ENCODE measurements around the gene PLLP.

Gene PLLP

DNA sequence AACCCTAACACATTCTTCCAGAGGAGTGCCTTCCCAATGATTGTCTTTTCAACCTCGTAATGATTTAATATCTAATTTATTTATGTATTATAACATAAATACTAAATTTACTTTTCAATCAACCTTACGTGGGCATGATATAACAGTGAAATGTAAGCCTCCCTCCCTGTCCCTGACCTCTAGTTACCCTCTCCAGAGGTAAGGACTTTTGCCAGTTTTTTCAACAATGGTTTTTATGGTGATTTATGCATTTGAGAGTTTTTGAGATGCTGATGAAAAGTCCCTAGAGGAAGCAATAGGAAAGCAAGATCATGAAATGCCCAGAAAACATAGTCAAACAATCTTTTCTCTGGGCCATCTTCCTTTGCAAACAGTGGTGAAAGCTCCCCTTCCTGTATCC lies 35.2 kb upstream of the PLLP start:
- in situ Hi-C loops (cut with MboI; ENCODE audit: low pct_unique_long_range_greater_than_20kb, low sequenced_read_pairs, unreplicated experiment) = no loop called here
- TF ChIP-seq, protein P1, sequence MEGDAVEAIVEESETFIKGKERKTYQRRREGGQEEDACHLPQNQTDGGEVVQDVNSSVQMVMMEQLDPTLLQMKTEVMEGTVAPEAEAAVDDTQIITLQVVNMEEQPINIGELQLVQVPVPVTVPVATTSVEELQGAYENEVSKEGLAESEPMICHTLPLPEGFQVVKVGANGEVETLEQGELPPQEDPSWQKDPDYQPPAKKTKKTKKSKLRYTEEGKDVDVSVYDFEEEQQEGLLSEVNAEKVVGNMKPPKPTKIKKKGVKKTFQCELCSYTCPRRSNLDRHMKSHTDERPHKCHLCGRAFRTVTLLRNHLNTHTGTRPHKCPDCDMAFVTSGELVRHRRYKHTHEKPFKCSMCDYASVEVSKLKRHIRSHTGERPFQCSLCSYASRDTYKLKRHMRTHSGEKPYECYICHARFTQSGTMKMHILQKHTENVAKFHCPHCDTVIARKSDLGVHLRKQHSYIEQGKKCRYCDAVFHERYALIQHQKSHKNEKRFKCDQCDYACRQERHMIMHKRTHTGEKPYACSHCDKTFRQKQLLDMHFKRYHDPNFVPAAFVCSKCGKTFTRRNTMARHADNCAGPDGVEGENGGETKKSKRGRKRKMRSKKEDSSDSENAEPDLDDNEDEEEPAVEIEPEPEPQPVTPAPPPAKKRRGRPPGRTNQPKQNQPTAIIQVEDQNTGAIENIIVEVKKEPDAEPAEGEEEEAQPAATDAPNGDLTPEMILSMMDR (IDR thresholded peaks at IDR 0.05; ENCODE audit: extremely low read depth, insufficient read depth, missing control alignments) = no peak
- no peak for DNase-seq (ENCODE audit: low spot score)

DNA sequence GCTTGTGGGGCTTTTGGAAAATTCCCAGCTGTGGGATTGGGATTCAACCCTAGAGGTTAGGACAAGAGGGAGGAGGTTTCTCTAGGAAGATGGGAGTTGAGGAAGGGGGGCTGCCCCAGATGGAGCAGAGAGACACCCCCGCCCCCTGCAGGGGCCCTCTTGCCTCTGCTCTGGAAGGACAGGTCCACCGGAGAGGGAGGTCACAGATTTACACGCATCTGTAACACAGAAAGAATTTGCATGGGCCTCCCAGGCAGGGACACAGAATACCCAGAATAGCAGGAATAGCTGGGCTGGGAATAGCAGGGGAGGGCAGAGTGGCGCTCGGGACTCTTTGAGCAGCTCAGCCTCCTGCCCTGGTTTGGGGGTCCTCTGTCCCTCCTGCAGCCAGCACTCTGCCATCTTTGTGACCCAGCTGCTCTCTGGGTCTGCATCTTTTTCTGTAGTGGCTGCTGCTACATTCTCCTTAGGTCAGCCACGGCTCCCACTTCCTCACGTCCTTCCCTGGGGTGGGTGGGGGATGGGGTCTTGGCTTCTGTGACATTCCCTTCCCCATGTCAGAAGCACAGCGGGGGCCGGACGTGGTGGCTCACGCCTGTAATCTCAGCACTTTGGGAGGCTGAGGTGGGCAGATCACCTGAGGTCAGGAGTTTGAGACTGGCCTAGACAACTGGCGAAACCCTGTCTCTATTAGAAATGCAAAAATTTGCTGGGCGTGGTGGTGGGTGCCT lies 33.9 kb upstream of the PLLP start:
- DNase-seq (ENCODE audit: low spot score) = no peak
- TF ChIP-seq, protein P1 (IDR thresholded peaks at IDR 0.05; ENCODE audit: extremely low read depth, insufficient read depth, missing control alignments) = no peak
- in situ Hi-C loops (cut with MboI; ENCODE audit: low pct_unique_long_range_greater_than_20kb, low sequenced_read_pairs, unreplicated experiment) = no loop called here

DNA sequence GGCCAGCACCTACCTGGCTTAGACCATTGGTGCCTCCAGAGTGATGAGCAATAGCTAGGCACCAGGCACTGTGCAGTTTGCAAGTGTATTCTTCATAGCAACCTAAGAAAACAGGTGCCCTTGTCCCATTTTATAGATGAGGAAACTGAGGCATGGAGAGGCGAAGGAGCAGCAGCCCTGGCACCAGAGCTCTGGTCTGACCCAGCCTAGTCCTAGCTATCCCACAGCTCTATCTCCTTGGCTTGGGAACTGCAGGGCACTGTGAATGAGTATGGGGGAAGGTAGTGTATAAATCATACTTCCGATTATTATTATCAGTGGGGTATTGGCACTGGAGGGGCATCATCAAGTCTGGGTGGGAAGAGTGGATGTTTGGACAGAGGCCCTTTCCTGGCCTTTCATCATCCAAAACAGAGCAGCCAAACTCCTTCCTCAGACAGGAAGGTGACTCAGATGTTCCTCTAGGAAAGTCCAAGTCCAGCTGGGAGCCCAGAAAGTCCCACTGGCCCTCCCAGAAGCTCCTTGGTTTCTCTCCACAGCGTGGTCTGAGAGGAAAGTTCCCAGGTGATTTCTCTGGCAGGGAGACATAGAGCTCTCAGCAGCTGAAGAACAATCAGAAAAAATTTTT lies 32.0 kb upstream of the PLLP start:
- no peak for DNase-seq (ENCODE audit: low spot score)
- TF ChIP-seq, protein P1 (IDR thresholded peaks at IDR 0.05; ENCODE audit: extremely low read depth, insufficient read depth, missing control alignments) = no peak
- in situ Hi-C loops (cut with MboI; ENCODE audit: low pct_unique_long_range_greater_than_20kb, low sequenced_read_pairs, unreplicated experiment) = no loop called here

DNA sequence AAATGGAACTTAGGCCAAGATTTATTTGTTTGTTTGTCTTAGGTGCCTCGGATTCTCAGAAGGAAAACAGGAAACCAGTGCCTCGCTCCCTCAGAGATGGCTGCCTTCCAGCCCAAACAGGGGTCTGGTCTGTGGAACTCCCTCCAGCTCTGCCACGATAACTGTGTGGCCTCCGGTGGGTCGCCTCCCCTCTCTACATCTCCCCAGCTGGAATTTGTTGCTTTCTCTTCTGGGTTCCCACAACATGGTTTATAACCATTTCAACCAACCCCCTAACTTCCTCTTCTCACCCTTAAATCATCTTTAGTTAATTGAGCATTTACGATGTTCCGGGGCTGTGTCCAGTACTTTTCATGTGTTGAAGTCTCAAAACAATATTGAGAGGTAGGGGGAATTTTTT lies 30.9 kb upstream of the PLLP start:
- in situ Hi-C loops (cut with MboI; ENCODE audit: low pct_unique_long_range_greater_than_20kb, low sequenced_read_pairs, unreplicated experiment) = no loop called here
- TF ChIP-seq, protein P1 (IDR thresholded peaks at IDR 0.05; ENCODE audit: extremely low read depth, insufficient read depth, missing control alignments) = no peak
- DNase-seq (ENCODE audit: low spot score) = no peak

DNA sequence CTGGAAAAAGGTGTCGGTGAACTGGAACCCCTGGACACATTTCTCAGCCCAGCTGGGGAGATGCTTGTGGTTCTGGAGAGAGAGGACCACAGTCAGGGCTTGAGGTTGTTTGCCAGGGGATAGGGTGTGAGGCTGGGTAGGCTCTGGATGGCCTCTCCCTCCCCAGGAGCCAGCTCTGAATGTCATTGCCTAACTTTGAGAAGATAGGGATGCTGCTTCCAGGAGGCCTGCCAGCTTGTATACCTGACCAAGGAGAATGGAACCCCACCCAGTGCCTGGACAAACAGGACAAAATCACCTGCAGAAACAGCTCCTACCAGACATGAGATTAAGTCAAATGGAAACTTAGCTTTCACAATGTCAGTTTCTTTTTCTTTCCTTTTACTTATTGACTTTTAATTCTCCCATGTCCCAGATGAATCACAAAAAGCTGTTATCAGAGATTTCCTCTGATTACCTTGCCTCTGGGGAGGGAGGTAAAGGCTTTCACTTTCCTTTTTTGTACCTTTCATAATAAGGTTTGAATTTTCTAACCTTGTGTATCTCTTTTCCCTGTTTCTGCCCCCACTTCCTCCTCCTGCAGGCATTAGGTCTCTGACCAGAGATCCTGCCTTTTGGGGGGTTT lies 29.8 kb upstream of the PLLP start:
- TF ChIP-seq, protein P1 (IDR thresholded peaks at IDR 0.05; ENCODE audit: extremely low read depth, insufficient read depth, missing control alignments) = no peak
- in situ Hi-C loops (cut with MboI; ENCODE audit: low pct_unique_long_range_greater_than_20kb, low sequenced_read_pairs, unreplicated experiment) = no loop called here
- DNase-seq (ENCODE audit: low spot score) = peak; percentile 31

DNA sequence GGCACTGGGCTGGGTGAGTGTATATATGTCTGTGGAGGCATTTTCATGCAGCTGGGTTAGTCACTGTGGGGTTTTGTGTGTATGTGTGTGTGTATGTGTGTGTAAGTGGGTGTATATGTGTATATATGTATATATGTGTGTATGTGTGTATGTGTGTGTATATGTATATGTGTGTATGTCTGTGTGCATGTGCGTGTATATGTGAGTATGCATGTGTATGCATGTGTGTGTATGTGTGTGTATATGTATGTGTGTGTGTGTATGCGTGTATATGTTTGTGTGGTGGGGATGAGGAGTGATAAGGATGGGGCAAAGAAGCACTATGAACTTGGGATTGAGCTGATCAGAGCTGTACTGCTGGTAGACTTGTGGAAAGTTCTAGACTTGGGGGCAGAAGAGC lies 29.0 kb upstream of the PLLP start:
- in situ Hi-C loops (cut with MboI; ENCODE audit: low pct_unique_long_range_greater_than_20kb, low sequenced_read_pairs, unreplicated experiment) = no loop called here
- TF ChIP-seq, protein P1 (IDR thresholded peaks at IDR 0.05; ENCODE audit: extremely low read depth, insufficient read depth, missing control alignments) = no peak

More for the DNA sequence above, 29.0 kb upstream of the PLLP start:
- DNase-seq (ENCODE audit: low spot score) = peak; percentile 3
